ENCODE measurements around the gene CBFA2T3. TPM values are rescaled to one million over a fixed set of nuclear protein-coding genes. Genes with fewer than 3 reads are reported as not detected.

Gene CBFA2T3
- total and polyA plus RNA-seq, 2 of the 8 experiments (the other 6 are each of a cell fraction or from before 2014, with no cell fraction given) = 0.51 to 1.3 TPM

GRCh38 chr16:88995746-88996535 is 18.9 kb upstream of the CBFA2T3 start:
- Histone ChIP-seq H3K27me3 (replicated peaks in 1 of 4; ENCODE audit: control insufficient read depth in 3 of 4, extremely low read depth in 1 of 4, insufficient read depth in 3 of 4, low read length in 3 of 4) (peaks cover 0 to 9% (median 5%) of the 10 kb centered on the region in 4 experiments; a peak in 5 of 7 replicates), H3K14ac (ENCODE audit: insufficient read length) (no peak overlapping the region), H3K4me3 (ENCODE audit: extremely low read depth in 1 of 4, insufficient read depth in 2 of 4, low read depth in 3 of 4, low read length in 4 of 4) (no peak overlapping the region), H3K27ac (ENCODE audit: low read depth, low read length) (no peak overlapping the region), H3K23ac (ENCODE audit: insufficient read length) (no peak overlapping the region), H4K91ac (replicated peaks; ENCODE audit: insufficient read length, low read length) (no peak overlapping the region), H3K4ac (replicated peaks; ENCODE audit: insufficient read length, low read depth, low read length) (no peak overlapping the region), H3K4me2 (ENCODE audit: insufficient read depth in 1 of 2, low read depth in 2 of 2, low read length in 2 of 2) (no peak overlapping the region), H3K9ac (replicated peaks in 1 of 4; ENCODE audit: extremely low read depth in 1 of 4, low read depth in 3 of 4, low read length in 3 of 4) (no peak overlapping the region), H2BK20ac (ENCODE audit: low read length) (no peak overlapping the region), H3K56ac (replicated peaks; ENCODE audit: insufficient read length, low read depth, low read length) (no peak overlapping the region), H4K8ac (ENCODE audit: extremely low read depth, insufficient read depth, low read length) (no peak overlapping the region), H3K23me2 (ENCODE audit: low read depth, low read length) (no peaks in the 10 kb centered on the region), H3K79me1 (ENCODE audit: low read depth, low read length) (no peaks in the 10 kb centered on the region), H2AFZ (ENCODE audit: low read length) (no peak overlapping the region), H3K36me3 (ENCODE audit: control insufficient read depth in 2 of 4, insufficient read depth in 4 of 4, low read length in 3 of 4) (no peaks in the 10 kb centered on the region), H2AK5ac (ENCODE audit: low read depth, low read length) (no peak overlapping the region), H4K5ac (ENCODE audit: insufficient read length, low read depth, low read length) (no peak overlapping the region), H3K79me2 (ENCODE audit: control insufficient read depth in 1 of 2, insufficient read depth in 2 of 2, low read length in 2 of 2) (no peaks in the 10 kb centered on the region), H3K18ac (ENCODE audit: extremely low read depth, low read length) (no peak overlapping the region), H3K9me3 (ENCODE audit: insufficient read depth in 2 of 2, low read depth in 1 of 2, low read length in 1 of 2) (peaks cover 13 to 25% of the 10 kb centered on the region in 2 experiments), H2BK15ac (ENCODE audit: low read length) (no peak overlapping the region), H2BK12ac (ENCODE audit: low read depth, low read length) (no peak overlapping the region), H3K4me1 (replicated peaks in 1 of 4; ENCODE audit: control insufficient read depth in 3 of 4, insufficient read depth in 4 of 4, low read length in 3 of 4) (peaks cover 0 to 22% (median 14%) of the 10 kb centered on the region in 4 experiments; a peak in 6 of 7 replicates), H2BK5ac (ENCODE audit: low read depth, low read length) (no peak overlapping the region), H2BK120ac (replicated peaks; ENCODE audit: low read depth, low read length) (no peak overlapping the region), H4K20me1 (replicated peaks in 1 of 2; ENCODE audit: control insufficient read depth in 1 of 2, insufficient read depth in 2 of 2, low read length in 2 of 2) (no peaks in the 10 kb centered on the region)
- TF ChIP-seq CBX5 (IDR thresholded peaks at IDR 0.05; ENCODE audit: low read depth, low read length) = no peak
- TF ChIP-seq SIX5 (IDR thresholded peaks at IDR 0.05; ENCODE audit: low read depth, low read length) = no peak
- no peak for TF ChIP-seq BRCA1 (IDR thresholded peaks at IDR 0.05; ENCODE audit: low read depth, low read length)
- no peak for TF ChIP-seq ATF2 (IDR thresholded peaks at IDR 0.05; ENCODE audit: low read length)
- no peak for TF ChIP-seq KDM5A (IDR thresholded peaks at IDR 0.05; ENCODE audit: low read length)
- no peak for TF ChIP-seq TBP (IDR thresholded peaks at IDR 0.05; ENCODE audit: low read depth, low read length)
- no peak for TF ChIP-seq CREB1 (IDR thresholded peaks at IDR 0.05)
- no peak for TF ChIP-seq RBBP5 (IDR thresholded peaks at IDR 0.05; ENCODE audit: borderline replicate concordance, low read depth, low read length)
- no peak for TF ChIP-seq HDAC6 (IDR thresholded peaks at IDR 0.05; ENCODE audit: low read depth, low read length)
- ChIA-PET POLR2A (ENCODE audit: partially characterized antibody) (no interaction called here), CTCF (ENCODE audit: partially characterized antibody) (no interaction called here)
- DNase-seq (ENCODE audit: low read depth in 1 of 2, low spot score in 2 of 2) (no peak), FAIRE-seq (no peak)
- WGBS, 2 experiments (ENCODE audit: extremely low coverage in 1 of 2, insufficient coverage in 1 of 2, insufficient read length in 1 of 2, insufficient replicate concordance in 2 of 2, low coverage in 1 of 2, low lambda C conversion rate in 2 of 2, missing lambda C conversion rate in 1 of 2) = 91% methylated on average over 28 of the region's 28 CpGs; no CpG with 5 or more reads in 1 of the 2 experiments
